GM21515 (cell line): ENCODE results near the gene FBN2.
"Not testable (repeated sequence)": the region's sequence is repeated elsewhere in the genome, so short reads cannot be mapped to it uniquely, and the experiment has no call there.

Experiments used
- ATAC-seq: cut with Tn5 transposase; IDR thresholded peaks from one replicate; pipeline ENCODE4 v1.9.1; 2021; ENCODE audit not compliant: unreplicated experiment

FBN2 gene

GRCh38 chr5:128480158-128480557, 57.9 kb downstream of the FBN2 start:
- no peak for ATAC-seq

DNA sequence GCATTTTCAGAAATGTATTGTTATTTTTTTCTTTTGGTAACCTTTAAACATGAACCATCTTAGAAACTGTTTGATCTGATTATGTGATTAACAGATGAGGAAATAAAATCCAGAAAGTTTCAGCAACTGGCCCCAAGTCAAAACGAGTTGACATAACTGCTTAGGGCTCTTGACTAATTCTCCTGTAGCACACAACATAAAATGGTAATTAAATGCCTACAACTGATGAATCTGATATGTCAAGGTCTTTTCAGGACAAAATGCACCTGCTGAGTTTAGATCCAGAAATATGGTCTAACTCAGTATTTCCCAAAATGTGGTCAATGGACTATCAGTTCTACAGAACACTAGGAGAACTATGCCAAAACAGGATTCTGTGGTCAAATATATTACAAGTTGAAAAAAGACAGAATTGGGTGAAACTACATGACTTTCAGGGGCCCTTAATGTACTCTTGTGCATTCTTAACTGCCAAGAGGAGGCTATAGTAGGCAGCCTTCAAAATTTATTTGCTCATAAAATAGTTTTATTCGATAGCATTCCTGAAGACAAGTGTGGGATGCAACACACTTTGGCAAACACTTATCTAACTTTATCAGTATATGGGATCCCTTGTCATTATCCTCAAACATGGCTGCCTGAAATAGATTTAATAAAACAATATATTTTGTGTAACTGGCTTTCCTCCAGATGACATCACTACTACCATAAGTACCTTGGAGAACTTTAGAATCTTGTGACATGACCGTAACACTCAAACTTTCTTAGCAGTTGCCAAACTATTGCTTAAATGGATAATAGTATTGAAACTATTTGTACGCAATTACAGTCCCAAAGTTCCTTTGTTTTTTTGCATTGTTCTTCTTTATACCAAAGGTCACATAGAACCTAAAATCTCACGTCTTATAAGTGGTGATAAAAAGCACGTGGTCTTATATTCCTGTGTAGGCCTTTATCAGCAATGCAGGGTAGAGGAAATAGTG, 59.4 kb downstream of the FBN2 start:
- ATAC-seq = no peak

DNA sequence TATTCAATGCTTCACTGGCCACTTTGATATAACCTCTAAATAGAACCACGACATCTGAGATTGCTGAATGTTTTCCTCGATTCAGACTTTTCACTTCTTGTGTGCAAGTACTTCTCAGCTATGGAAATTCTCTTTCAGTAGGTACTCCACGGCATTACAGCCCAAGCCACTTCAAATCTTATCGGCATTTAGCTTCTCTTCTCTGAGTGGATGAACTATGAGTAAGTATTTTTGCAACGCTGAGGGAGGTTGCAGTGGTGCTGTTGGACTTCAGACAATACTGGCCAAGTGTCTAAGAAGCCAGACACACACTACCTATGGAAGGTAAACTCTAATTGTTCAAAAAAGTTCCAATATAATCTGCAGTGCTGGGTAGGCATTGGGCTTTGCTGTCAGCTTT, 60.1 kb downstream of the FBN2 start:
- no peak for ATAC-seq

DNA sequence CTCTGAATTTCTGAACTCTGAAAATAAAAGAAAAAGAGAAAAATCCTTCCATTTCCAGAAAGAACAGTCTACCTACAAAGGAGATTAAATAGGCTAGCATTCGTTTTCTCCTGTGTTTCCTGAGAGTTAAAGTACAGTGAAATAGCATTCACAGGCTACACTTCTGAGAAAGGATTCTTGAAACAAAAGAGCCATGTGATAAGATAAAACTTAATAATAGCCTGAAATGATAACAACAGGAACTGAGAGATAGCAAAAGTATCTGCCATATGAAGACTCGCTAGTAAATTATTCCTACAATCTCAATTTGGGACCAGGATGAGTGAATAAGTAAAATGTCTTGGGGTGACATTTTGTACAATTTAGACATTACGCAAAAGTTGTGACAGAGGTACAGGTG, 62.4 kb downstream of the FBN2 start:
- ATAC-seq = no peak

GRCh38 chr5:128472919-128473318, 65.1 kb downstream of the FBN2 start:
- ATAC-seq = no peak

DNA sequence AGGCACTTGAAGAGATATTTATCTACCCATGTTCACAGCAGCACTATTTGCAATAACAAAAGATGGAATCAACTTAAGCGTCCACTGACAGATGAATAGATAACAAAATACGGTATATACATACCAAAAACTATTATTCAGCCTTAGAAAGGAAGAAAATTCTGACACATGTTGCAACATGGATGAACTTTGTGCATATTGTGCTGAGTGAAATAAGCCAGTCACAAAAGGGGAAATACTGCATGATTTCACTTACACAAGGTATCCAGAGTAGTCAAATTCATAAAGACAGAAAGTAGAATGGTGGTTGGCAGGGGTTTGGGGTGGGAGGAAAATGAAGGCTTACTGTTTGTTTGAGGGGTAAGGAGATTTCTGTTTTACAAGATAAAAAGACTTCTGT, 66.0 kb downstream of the FBN2 start:
- no peak for ATAC-seq

- no peak for ATAC-seq
Measured at GRCh38 chr5:128470663-128471062, 67.4 kb downstream of the FBN2 start.

DNA sequence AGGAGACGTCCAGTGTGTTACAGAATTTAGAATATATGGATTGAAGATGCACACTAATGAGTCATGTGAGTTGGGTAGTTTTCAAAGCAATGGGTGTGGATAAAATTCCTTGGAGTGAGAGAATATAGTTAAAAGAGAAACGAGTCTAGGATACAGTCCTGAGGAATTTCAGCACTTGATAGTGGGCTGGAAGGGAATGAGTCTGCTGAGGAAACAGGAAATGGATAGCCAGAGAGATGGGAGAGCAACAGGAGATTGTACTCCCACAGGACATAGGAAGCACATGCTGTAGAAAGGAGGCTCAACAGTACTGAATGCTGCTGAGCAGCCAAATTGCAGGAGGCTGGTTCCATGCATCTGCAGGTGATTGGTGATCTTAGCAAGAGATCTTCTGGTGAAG, 68.1 kb downstream of the FBN2 start:
- no peak for ATAC-seq

DNA sequence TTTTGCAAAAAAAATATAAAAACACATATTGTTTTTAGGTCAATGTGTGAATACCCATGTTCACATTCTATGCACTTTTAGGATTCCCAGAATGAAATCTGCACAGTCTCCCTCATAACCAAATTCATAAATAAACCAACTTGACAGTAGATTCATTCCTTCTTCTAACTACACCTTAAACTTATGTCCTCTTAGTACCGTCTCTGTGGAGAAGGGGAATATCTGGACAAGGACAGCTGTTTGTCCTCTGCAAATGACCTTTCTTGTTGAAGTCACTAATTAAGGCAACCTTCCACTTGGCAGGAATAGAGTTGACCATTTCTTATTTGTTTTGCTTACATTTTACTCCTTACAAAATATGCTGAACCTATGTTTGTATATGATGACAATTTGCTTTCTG, 71.1 kb downstream of the FBN2 start:
- ATAC-seq = no peak

DNA sequence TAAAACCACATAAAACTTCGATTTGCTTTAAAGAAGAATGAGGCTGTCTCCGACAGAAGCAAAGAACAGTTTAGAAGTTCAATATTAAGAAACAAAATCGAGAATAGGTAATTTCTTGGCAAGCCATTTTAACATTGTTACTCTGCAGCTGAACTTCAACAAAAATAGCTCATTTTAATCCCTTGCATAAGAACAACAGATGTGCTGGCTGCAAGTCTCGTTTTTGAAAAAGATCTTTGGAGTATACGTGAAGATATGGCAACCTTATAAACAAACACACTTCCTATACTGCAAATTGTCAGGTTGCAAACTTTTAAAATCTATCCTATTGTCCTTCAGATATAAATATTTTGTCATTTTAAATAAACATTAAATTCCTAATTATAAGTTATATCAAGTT, 71.5 kb downstream of the FBN2 start:
- no peak for ATAC-seq

DNA sequence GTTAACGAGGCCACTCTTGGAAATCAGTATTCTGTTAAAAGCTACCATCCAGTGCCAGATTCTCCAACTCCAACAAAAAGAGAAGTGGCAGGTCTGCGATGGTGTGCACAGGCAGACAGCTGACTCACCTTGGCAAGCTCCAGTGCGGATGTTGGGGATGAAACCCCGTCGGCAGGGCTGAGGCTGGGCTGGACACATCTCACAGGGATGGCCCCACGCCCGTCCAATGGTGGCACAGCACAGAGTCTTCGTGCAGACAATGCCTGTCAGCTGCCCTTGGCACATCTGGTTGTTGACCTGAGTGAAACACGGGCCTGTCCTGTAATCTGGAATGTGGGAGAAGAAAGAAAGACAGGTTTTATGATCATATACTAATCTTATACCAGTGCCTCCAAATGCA, 73.4 kb downstream of the FBN2 start:
- ATAC-seq = no peak

DNA sequence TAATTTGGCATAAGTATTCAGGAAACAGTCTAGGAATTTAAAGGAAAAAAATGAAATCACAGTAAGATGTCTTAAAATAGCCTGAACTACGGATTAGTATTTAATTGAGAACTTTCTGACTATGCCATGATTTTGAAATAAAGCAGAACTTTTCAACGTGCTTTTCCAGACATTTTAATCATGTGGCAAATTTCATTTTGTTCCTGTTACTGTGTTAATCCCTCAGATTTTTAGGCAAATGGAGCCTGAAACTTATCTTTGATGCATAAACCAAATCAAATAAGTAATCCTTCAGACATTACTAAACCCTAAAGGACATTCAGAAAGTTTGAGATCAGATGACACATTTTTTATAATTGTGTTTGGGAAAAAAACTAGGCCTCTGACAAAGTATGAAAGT, 75.7 kb downstream of the FBN2 start:
- ATAC-seq = no peak

DNA sequence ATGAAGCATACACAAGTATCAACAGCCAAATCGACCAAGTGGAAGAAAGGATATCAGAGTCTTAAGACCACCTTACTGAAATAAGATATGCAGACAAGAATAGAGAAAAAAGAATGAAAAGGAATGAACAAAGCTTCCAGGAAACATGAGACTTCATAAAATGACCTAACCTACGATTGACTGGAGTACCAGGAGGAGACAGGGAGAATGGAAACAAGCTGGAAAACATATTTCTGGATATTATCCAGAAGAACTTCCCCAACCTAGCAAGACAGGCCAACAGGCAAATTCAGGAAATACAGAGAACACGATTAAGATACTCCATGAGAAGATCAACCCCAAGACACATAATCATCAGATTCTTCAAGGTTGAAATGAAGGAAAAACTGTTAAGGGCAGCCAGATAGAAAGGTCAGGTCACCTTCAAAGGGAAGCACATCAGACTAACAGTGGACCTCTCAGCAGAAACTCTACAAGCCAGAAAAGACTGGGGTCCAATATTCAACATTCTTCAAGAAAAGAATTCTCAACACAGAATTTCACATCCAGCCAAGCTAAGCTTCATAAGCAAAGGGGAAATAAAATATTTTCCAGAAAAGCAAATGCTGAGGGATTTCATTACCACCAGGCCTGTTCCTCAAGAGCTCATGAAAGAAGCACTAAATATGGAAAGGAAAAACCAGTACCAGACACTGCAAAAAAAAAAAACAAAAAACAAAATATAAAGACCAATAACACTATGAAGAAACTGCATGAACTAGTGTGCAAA, 80.7 kb downstream of the FBN2 start:
- ATAC-seq = not testable (repeated sequence)

- ATAC-seq = no peak
Measured at GRCh38 chr5:128455841-128456361, 82.1 kb downstream of the FBN2 start.

DNA sequence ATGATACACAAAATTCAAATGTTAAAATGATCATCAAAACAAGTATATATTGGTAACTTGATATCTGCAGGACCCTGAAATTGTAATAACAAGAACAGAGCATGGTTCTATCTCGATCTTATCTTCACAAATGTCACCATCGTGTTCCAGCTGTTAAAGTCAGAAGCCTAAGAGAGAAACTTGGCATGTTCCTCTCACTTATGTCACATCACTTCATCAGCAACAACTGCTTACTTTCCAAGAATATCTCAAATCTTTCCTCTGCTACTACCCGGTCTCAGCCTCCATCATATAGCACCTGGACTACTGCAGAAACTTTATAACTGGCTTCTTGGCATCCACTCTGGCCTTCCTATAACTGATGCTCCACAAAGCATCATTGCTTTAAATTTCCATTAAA, 84.9 kb downstream of the FBN2 start:
- no peak for ATAC-seq

- not testable (repeated sequence) for ATAC-seq
Measured at GRCh38 chr5:128447224-128447623, 90.8 kb downstream of the FBN2 start.

DNA sequence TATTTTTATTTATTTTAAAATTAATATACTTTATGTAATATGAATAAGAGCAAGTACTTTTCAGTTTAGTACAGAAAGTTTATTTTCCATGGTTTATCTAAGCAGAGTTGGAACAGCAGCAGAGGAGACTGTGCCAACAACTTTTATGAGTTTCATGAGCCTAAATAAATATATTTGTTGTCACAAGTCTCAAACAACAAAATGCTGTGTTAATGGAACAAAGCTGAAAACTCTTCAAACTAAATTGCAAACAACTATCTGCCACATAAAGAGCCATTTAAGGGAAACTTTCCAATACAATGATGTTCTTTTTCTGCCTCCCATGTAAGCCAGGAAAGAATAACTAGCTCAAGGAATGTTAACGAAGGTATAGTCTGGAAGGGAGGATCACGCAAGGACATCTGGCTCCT, 96.1 kb downstream of the FBN2 start:
- ATAC-seq = no peak

GRCh38 chr5:128441165-128441564, 96.9 kb downstream of the FBN2 start:
- no peak for ATAC-seq

- ATAC-seq = no peak
Measured at GRCh38 chr5:128436749-128437188, 101.3 kb downstream of the FBN2 start.

DNA sequence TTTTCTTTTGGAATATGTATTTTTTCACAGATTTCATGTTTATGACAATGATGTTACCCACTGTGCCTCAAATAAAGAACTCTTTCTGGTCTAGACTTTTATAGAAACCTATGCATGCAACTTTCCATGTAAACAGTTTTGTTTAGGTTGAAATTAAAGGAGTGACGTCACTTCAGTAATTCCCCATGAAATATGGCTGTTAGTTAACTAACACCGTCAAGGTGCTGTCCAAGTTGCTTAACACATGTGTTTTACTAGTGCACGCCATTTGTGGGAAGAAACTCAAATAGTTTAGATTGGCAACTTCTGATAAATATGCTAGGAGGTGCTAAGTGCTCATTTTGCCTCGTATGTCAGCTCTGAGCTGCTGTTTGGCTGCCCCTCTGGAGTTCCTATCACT, 102.2 kb downstream of the FBN2 start:
- no peak for ATAC-seq

DNA sequence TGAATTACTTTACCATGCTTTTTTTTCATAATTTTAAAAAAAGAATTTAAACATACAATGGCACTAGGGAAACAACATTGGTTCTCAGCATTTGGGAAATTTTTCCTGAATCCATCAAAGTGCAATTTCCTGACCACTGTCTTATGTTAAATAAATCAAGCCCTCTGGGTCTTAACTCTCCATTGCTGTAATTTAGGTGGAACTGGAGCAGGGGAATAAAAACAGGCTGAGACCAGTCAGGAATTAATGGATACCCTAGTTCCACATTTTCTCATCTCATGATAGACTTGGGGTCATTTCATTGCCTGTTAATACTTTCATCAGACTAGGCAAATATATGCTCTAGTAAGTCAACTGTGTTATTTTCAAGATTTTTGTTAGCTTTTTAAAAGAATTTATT, 103.1 kb downstream of the FBN2 start:
- no peak for ATAC-seq

- no peak for ATAC-seq
Measured at GRCh38 chr5:128432913-128433440, 105.1 kb downstream of the FBN2 start.
